ENCODE data around the gene NIN. TPM values are rescaled to one million over a fixed set of nuclear protein-coding genes. Genes with fewer than 3 reads are reported as not detected.
A peak's percentile ranks its signal among the peaks of the same experiment; 100 is the strongest.

The NIN gene
- total RNA-seq, 6 experiments from 2014 or later: 6.4 to 10.9 (median 7.5) TPM

DNA sequence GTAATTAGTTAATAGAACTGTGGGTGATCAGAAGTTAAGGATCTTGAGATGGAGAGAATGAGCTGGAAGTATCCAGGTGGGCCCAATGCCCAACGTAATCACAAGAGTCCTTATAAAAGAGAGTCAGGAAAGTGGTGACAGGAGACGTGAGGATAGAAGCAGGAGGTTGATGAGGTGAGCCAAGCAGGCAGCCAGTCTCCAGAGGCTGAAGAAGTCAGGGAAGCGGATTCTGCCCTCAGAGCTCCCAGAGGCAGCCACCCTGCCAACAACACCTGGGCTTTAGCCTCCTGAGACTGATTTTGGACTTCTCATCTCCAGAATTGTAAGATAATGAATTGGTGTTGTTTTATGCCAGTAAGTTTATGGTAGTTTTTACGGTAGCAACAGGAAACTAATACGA lies 152.8 kb downstream of the NIN start:
- H3K27me3 ChIP-seq: no peaks in the 10 kb centered on the region
- TF ChIP-seq CTCF (IDR thresholded peaks at IDR 0.05) (no peak), POLR2A (IDR thresholded peaks at IDR 0.05) (no peak)
- ATAC-seq: no peak
- intact Hi-C loops (cut with DNase I): no loop called here
- H3K4me1 ChIP-seq: no peaks in the 10 kb centered on the region
- 77% methylated on average over 5 of the region's 5 CpGs for WGBS (ENCODE audit: insufficient coverage, low coverage, low lambda C conversion rate, missing lambda C conversion rate)
- H3K27ac ChIP-seq: no peak overlapping the region
- no peak for DNase-seq
- no peaks in the 10 kb centered on the region for H3K36me3 ChIP-seq
- H3K9me3 ChIP-seq: no peaks in the 10 kb centered on the region
- H3K4me3 ChIP-seq: no peak overlapping the region

GRCh38 chr14:50677527-50678063 lies 153.4 kb downstream of the NIN start:
- TF ChIP-seq POLR2A (IDR thresholded peaks at IDR 0.05): no peak
- no peak for TF ChIP-seq CTCF (IDR thresholded peaks at IDR 0.05)
- intact Hi-C loops (cut with DNase I): no loop called here
- H3K9me3 ChIP-seq: no peaks in the 10 kb centered on the region
- no peak overlapping the region for H3K27ac ChIP-seq
- no peaks in the 10 kb centered on the region for H3K4me1 ChIP-seq
- WGBS (ENCODE audit: insufficient coverage, low coverage, low lambda C conversion rate, missing lambda C conversion rate): 34% methylated on average over 5 of the region's 5 CpGs
- DNase-seq: no peak
- H3K36me3 ChIP-seq: no peaks in the 10 kb centered on the region
- H3K27me3 ChIP-seq: no peaks in the 10 kb centered on the region
- peak; percentile 36 to 67 (median 45) for ATAC-seq
- no peak overlapping the region for H3K4me3 ChIP-seq

GRCh38 chr14:50676814-50677516 lies 154.0 kb downstream of the NIN start:
- DNase-seq (no peak), ATAC-seq (no peak)
- Histone ChIP-seq H3K4me3 (no peak overlapping the region), H3K4me1 (no peaks in the 10 kb centered on the region), H3K9me3 (no peaks in the 10 kb centered on the region), H3K27ac (no peak overlapping the region), H3K36me3 (no peaks in the 10 kb centered on the region), H3K27me3 (no peaks in the 10 kb centered on the region)
- intact Hi-C loops (cut with DNase I): no loop called here
- no peak for TF ChIP-seq POLR2A (IDR thresholded peaks at IDR 0.05)
- WGBS (ENCODE audit: insufficient coverage, low coverage, low lambda C conversion rate, missing lambda C conversion rate): 67% methylated on average over 7 of the region's 7 CpGs

DNA sequence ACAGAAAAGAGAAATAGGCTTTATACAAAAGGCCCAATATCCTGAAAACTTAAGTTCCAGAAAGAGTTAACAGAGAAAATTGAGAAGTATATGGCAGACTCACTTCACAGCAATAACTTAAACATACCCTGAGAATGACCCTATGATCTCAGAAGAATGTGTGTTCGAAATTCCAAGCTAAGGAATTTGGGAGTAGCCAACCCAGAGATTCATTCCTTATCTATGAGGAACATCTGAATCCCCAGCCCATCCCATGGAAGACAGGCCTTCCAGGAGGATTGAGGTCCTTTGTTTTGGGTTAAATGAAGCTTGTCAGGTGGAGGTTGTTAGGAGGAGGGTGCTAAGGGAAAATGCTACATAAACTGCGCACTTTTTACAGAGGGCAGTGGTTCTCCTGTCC lies 155.4 kb downstream of the NIN start:
- 83% methylated on average over 2 of the region's 2 CpGs for WGBS (ENCODE audit: insufficient coverage, low coverage, low lambda C conversion rate, missing lambda C conversion rate)
- TF ChIP-seq CTCF (IDR thresholded peaks at IDR 0.05) (no peak), POLR2A (IDR thresholded peaks at IDR 0.05) (no peak)
- intact Hi-C loops (cut with DNase I): no loop called here
- Histone ChIP-seq H3K4me1 (no peaks in the 10 kb centered on the region), H3K27ac (no peak overlapping the region), H3K9me3 (no peaks in the 10 kb centered on the region), H3K27me3 (no peaks in the 10 kb centered on the region), H3K36me3 (no peaks in the 10 kb centered on the region), H3K4me3 (no peak overlapping the region)
- no peak for ATAC-seq
- DNase-seq: no peak

GRCh38 chr14:50670866-50671256 lies 160.1 kb downstream of the NIN start:
- ATAC-seq: no peak
- intact Hi-C loops (cut with DNase I): no loop called here
- WGBS (ENCODE audit: insufficient coverage, low coverage, low lambda C conversion rate, missing lambda C conversion rate): 82% methylated on average over 5 of the region's 6 CpGs

More at GRCh38 chr14:50670866-50671256, 160.1 kb downstream of the NIN start:
- Histone ChIP-seq H3K4me3 (no peak overlapping the region), H3K36me3 (no peaks in the 10 kb centered on the region), H3K9me3 (no peaks in the 10 kb centered on the region), H3K4me1 (peaks cover 0 to 12% (median 2%) of the 10 kb centered on the region in 4 donors), H3K27me3 (no peaks in the 10 kb centered on the region), H3K27ac (no peak overlapping the region)
- DNase-seq: no peak
- TF ChIP-seq POLR2A (IDR thresholded peaks at IDR 0.05): no peak
- TF ChIP-seq CTCF (IDR thresholded peaks at IDR 0.05): no peak

Measured in right lobe of liver (tissue), 6 donors.